Endodermal cell (in vitro differentiated cells): ENCODE results near the gene TXNL4B. TPM values are rescaled to one million over a fixed set of nuclear protein-coding genes. Genes with fewer than 3 reads are reported as not detected.

Experiments used
- DNase-seq: peaks from one replicate; pipeline ENCODE4 v3.0.0-alpha.2; 2017
- H3K27ac ChIP-seq: 2 replicates; pipeline ENCODE4 v1.5.1; 2013; ENCODE audit warnings: mild to moderate bottlenecking, low read depth, low read length, moderate library complexity
- H3K27me3 ChIP-seq: 2 replicates; pipeline ENCODE4 v1.6.1; 2013; ENCODE audit warnings: mild to moderate bottlenecking, low read length, moderate library complexity; ENCODE audit not compliant: insufficient read depth, control insufficient read depth, poor library complexity, severe bottlenecking
- H3K36me3 ChIP-seq: 2 replicates; pipeline ENCODE4 v1.7.0; 2013; ENCODE audit warnings: mild to moderate bottlenecking, low read length, moderate library complexity; ENCODE audit not compliant: control insufficient read depth, insufficient read depth
- H3K4me1 ChIP-seq: one replicate; pipeline ENCODE4 v1.7.0; 2013; ENCODE audit warnings: low read length; ENCODE audit not compliant: control insufficient read depth, insufficient read depth
- H3K4me3 ChIP-seq: 2 replicates; pipeline ENCODE4 v1.5.1; 2013; ENCODE audit warnings: mild to moderate bottlenecking, low read length, moderate library complexity
- H3K9ac ChIP-seq: 2 replicates; pipeline ENCODE4 v1.6.1; 2013; ENCODE audit warnings: mild to moderate bottlenecking, low read length, moderate library complexity; ENCODE audit not compliant: poor library complexity, severe bottlenecking; ENCODE audit errors: extremely low read depth
- H3K9me3 ChIP-seq: 2 replicates; pipeline ENCODE4 v1.6.1; 2013; ENCODE audit warnings: mild to moderate bottlenecking, low read length, moderate library complexity; ENCODE audit not compliant: control insufficient read depth
- H3K27ac Mint-ChIP-seq: 2 replicates; pipeline ENCODE4 v1.8.0; 2020; ENCODE audit warnings: mixed read lengths
- H3K27me3 Mint-ChIP-seq: 2 replicates; pipeline ENCODE4 v1.8.0; 2021; ENCODE audit warnings: mild to moderate bottlenecking, mixed read lengths; ENCODE audit not compliant: insufficient read depth
- H3K36me3 Mint-ChIP-seq: 2 replicates; pipeline ENCODE4 v1.8.0; 2020; ENCODE audit warnings: low read depth, mixed read lengths
- H3K4me1 Mint-ChIP-seq: 2 replicates; pipeline ENCODE4 v1.8.0; 2020; ENCODE audit warnings: mixed read lengths
- H3K4me3 Mint-ChIP-seq: 2 replicates; pipeline ENCODE4 v1.8.0; 2020; ENCODE audit warnings: mild to moderate bottlenecking, moderate library complexity, mixed read lengths
- H3K9me3 Mint-ChIP-seq: 2 replicates; pipeline ENCODE4 v1.8.0; 2020; ENCODE audit warnings: mild to moderate bottlenecking, mixed read lengths
- CTCF ChIP-seq: fragments of 200-600 bp; sonication (generic); conservative IDR thresholded peaks from 2 replicates; pipeline ENCODE4 v1.5.0; 2021; ENCODE audit warnings: antibody characterized with exemption, mild to moderate bottlenecking
- WGBS, 2 experiments: methylation state at CpG; one replicate each; pipeline versions ENCODE4 v1.1.5 to v1.1.7; 2013; ENCODE audit warnings: missing lambda C conversion rate in 2 of 2, mixed read lengths in 1 of 2; ENCODE audit not compliant: insufficient coverage in 1 of 2, insufficient read length in 1 of 2; 5-methylcytosine and 5-hydroxymethylcytosine counted together
- total RNA-seq, 2 donors: library from RNA; stranded (reverse); fragmentation: NEBNext Ultra II Directional in 1 of 2; extraction: Animal tissue kit (Norgen Biotek cat#: 25700) in 1 of 2; gene quantifications; 2 replicates in 1 of 2; 3 replicates in 1 of 2; pipeline ENCODE4 v1.2.1, GENCODE V29; 2021

Gene TXNL4B
- total RNA-seq, 2 donors from 2014 or later: 10.6 to 13.1 TPM

- Histone ChIP-seq H3K36me3 (no peaks in the 10 kb centered on the region), H3K27ac (peak overlapping the region; percentile 49), H3K9me3 (no peaks in the 10 kb centered on the region), H3K27me3 (no peaks in the 10 kb centered on the region), H3K4me3 (no peak overlapping the region), H3K9ac (no peak overlapping the region), H3K4me1 (peaks cover 23% of the 10 kb centered on the region)
- peak overlapping the region; percentile 65 for H3K27ac Mint-ChIP-seq
- H3K27me3 Mint-ChIP-seq: no peaks in the 10 kb centered on the region
- peak; percentile 91 for TF ChIP-seq CTCF
- peak; percentile 96 for DNase-seq
- H3K4me3 Mint-ChIP-seq: no peak overlapping the region
- no peaks in the 10 kb centered on the region for H3K36me3 Mint-ChIP-seq
- WGBS, 2 experiments: 45 to 53% methylated on average over 8 to 13 of the region's 13 CpGs
- peaks cover 41% of the 10 kb centered on the region for H3K4me1 Mint-ChIP-seq
- H3K9me3 Mint-ChIP-seq: no peaks in the 10 kb centered on the region
Observed at GRCh38 chr16:72124761-72125634, 31.6 kb upstream of the TXNL4B start.

- Mint-ChIP-seq H3K4me3 (no peak overlapping the region), H3K9me3 (no peaks in the 10 kb centered on the region), H3K27ac (no peak overlapping the region), H3K36me3 (no peaks in the 10 kb centered on the region), H3K27me3 (no peaks in the 10 kb centered on the region), H3K4me1 (peaks cover 32% of the 10 kb centered on the region)
- H3K9ac ChIP-seq: no peak overlapping the region
- H3K27ac ChIP-seq: no peak overlapping the region
- 80 to 92% methylated on average over 1 to 3 of the region's 3 CpGs for WGBS, 2 experiments
- H3K9me3 ChIP-seq: no peaks in the 10 kb centered on the region
- no peak for TF ChIP-seq CTCF
- H3K4me1 ChIP-seq: peaks cover 18% of the 10 kb centered on the region
- H3K36me3 ChIP-seq: no peaks in the 10 kb centered on the region
- no peaks in the 10 kb centered on the region for H3K27me3 ChIP-seq
- DNase-seq: no peak
- no peak overlapping the region for H3K4me3 ChIP-seq
Observed at GRCh38 chr16:72124148-72124547, 30.7 kb upstream of the TXNL4B start.

GRCh38 chr16:72123426-72123825 lies 30.0 kb upstream of the TXNL4B start:
- H3K4me1 ChIP-seq: peaks cover 16% of the 10 kb centered on the region
- H3K4me3 ChIP-seq: no peak overlapping the region
- no peak for TF ChIP-seq CTCF
- no peaks in the 10 kb centered on the region for H3K36me3 Mint-ChIP-seq
- no peak overlapping the region for H3K9ac ChIP-seq
- H3K9me3 ChIP-seq: no peaks in the 10 kb centered on the region
- peaks cover 25% of the 10 kb centered on the region for H3K4me1 Mint-ChIP-seq
- no peak overlapping the region for H3K27ac ChIP-seq
- H3K4me3 Mint-ChIP-seq: no peak overlapping the region
- no peak for DNase-seq
- H3K27me3 Mint-ChIP-seq: no peaks in the 10 kb centered on the region
- no peak overlapping the region for H3K27ac Mint-ChIP-seq
- no peaks in the 10 kb centered on the region for H3K9me3 Mint-ChIP-seq
- no peaks in the 10 kb centered on the region for H3K36me3 ChIP-seq
- 86 to 100% methylated on average over 4 to 8 of the region's 8 CpGs for WGBS, 2 experiments
- no peaks in the 10 kb centered on the region for H3K27me3 ChIP-seq
